DMS53 (cell line): ENCODE measurements around the gene PPP1R14C.
"Not testable (repeated sequence)": the region's sequence is repeated elsewhere in the genome, so short reads cannot be mapped to it uniquely, and the experiment has no call there.

ENCODE experiments used
- DNase-seq: peaks from one replicate; lab custom pipeline; 2025; lab: John Stamatoyannopoulos, UW

The PPP1R14C gene

GRCh38 chr6:150220634-150221551, 78.0 kb downstream of the PPP1R14C start:
- DNase-seq: no peak

DNA sequence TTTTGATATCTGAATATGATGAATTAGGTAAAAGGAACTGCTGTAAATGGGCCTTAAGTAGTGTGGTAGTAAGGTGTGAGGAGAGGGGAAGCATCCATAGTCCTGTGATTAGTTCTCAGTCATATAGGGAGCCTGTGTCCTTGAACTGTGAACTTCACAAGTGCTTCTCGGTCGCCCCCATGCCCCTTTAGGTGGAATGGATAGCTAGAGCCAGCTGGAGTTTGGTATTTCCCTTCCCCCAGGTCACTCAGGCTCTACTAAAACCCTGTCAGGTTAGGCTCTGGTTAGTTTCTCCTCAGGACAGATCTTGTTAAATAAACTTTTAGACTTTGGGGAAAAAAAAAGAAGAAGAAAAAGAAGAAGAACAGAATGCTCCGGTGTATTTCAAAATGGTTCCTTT, 82.0 kb downstream of the PPP1R14C start:
- no peak for DNase-seq

DNA sequence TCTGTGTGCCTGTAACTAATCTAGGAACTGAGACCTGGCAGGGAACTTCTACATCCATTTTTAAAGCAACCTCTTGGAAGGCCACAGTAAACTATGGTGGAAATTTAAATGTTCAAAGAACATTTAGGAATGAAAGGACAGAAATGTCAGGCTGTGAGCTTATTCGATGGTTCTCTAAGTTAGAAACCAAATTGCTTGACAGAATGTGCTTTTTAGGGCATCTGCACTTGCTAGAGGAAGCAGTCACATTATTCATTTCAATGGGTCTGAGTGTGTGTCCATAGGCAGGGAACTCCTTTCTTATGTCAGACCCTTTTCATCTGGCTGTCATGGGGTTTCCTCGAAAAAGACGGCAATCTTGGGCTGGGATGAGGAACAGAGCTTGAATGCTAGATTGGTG, 84.4 kb downstream of the PPP1R14C start:
- DNase-seq: no peak

- peak; percentile 4 for DNase-seq
These were observed 85.4 kb downstream of the PPP1R14C start for GRCh38 chr6:150228072-150228733.

GRCh38 chr6:150229436-150230163, 86.8 kb downstream of the PPP1R14C start:
- no peak for DNase-seq

DNA sequence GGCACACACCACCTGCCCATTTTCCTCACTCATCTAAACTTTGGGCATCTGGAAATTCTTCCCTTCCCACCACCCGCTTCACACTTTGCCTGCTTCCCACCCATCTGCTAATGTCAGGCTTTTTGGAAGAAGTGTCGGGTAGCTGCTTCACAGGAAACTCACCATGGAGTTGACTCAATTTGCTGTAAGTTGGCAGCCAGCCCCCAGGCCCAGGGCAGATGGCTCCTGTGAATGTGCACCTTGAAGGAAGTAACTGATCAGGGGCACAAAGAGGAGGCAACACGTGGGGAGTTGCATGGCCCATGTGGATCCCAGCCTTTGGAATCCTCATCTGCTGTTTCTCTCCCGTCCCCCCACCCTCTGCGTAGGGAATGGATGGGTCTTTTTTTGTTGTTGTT, 87.3 kb downstream of the PPP1R14C start:
- DNase-seq: no peak

- no peak for DNase-seq
These were observed 88.1 kb downstream of the PPP1R14C start for GRCh38 chr6:150230832-150231524.

GRCh38 chr6:150231525-150231850, 88.6 kb downstream of the PPP1R14C start:
- no peak for DNase-seq

GRCh38 chr6:150233843-150234269, 91.0 kb downstream of the PPP1R14C start:
- DNase-seq: no peak

- DNase-seq: no peak
These were observed 92.4 kb downstream of the PPP1R14C start for GRCh38 chr6:150235218-150235617.

GRCh38 chr6:150236114-150236513, 93.3 kb downstream of the PPP1R14C start:
- no peak for DNase-seq

GRCh38 chr6:150236544-150236943, 93.7 kb downstream of the PPP1R14C start:
- DNase-seq: no peak

GRCh38 chr6:150237626-150238025, 94.8 kb downstream of the PPP1R14C start:
- no peak for DNase-seq

DNA sequence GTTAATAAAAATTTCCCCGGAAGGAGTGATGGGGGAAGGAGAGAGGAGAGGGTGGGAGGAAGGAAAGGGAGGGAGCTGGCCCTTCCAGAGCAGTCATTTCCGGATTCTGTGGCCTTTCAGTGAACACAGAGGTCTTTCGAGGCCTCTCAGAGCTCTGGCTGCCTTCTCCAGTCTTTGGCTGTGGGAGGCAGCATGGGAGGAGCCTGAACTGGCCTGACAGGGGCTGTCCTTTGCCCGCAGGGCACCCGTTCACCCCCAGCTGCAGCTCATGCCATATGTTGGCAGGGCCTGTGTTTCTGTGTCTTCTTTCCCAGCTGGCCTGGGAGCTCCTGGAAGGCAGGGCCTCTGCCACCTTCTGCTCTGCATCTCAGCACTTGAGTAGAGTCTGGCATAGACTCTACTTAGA, 95.5 kb downstream of the PPP1R14C start:
- no peak for DNase-seq

DNA sequence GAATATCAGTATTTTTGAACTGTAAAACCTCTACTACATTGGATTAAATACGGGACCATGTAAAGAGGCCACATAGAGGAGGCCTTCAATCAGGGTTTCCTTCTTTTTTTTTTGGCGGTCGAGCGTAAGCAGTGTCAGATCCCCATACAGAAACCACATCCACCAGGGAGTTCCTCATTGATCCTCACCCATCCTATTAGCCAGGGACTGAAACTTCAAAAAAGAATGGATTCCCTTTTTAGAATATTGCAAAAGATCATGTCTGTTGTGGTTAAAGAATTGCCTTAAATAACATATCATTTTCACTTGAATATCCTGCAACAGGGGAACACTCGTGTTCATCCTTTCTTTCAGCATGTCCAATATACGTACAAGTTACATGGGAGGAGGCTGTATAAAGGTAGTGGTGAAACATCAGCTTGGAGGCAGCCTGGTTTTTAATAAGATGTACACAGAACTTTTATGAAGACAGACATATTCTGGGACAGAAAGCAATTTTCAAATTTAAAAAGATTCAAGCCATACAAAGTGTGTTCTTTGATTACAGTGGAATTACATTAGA, 96.1 kb downstream of the PPP1R14C start:
- DNase-seq: no peak

DNA sequence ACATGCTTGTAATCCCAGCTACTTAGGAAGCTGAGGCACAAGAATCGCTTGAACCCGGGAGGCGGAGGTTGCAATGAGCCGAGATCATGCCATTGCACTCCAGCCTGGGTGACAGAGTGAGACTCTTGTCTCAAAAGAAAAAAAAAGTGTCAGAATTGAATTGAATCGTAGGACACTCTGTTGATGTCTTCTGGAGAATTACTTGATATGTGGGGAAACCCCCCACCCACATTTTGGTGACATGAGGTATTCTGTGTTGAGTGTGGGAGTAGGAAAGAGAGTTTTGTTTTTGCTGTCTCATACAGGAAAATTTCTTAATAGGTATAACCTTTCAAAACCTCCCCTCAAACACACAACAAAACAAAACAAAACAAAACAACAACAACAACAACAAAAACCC, 98.9 kb downstream of the PPP1R14C start:
- DNase-seq: not testable (repeated sequence)

GRCh38 chr6:150243620-150244314, 100.9 kb downstream of the PPP1R14C start:
- no peak for DNase-seq

DNA sequence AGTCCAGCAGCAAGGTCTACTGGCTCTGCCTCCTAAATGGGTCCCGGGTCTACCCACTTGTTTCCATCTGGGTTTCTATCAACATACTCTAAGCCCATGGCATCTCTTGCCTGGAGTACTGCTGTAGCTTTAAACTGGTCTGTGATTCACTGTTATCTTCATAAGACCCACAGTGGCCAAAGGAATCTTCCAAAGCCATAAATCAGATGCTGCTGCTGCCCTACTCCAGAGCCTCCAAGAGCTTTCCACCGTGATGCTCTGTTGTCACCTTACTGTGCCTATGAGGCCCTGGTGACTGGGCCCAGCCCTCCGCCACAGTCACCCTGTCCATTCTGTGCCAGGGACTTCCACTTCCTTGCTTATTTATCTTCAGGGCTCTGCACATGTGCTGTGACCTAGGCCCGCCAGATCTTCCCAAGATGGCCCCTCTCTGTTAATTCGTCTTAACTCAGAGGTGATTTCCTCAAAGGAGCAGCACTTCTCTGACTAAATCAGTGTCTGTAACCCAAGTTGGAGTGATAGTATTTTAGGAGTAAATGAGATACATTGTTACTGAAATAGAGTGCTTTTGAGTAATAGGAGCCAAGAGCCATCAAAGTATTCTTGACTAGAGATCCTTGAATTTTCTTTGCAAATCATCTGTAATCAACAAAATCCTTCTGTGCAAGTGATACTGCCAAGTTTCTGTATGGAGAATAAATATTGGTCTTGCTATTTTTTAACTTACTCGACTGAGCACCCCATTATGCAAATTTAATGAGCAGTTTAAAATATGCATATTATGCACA, 102.5 kb downstream of the PPP1R14C start:
- no peak for DNase-seq

DNA sequence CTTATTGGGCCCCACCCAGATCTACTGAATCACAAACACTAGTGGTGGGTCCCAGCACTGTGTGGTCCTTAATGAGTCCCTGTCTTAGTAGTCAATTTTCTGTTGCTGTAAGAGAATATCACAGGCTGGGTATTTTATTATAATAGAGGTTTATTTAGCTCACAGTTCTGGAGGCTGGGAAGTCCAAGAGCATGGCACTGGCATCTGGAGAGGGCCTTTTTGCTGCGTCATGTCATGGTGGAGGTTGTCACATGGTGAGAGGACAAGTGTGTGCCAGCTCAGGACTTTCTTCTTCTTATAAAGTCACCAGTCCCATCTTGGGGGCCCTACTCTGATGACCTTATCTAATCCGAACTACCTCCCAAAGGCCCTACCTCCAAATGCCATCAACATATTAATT, 105.0 kb downstream of the PPP1R14C start:
- DNase-seq: no peak

DNA sequence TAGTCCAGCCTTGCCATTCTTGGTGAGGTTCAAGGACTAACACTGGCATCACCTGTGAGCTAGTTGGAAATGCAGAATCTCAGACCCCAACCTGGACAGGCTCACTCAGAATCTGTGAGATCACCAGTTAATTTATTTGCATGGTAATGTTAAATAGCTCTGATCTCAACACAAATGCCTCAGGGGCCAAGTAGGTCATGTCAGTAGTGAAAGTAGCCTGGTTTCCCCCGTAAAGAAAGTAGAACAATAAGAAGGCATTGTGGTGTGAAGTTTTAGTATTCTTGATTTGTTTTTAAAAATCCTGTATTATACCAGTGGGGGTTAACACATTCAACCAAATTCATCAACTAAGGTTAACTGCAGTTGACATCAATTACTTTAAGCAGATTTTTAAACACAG, 105.5 kb downstream of the PPP1R14C start:
- no peak for DNase-seq
